Measurements from ENCODE around the gene MYLK. TPM values are rescaled to one million over a fixed set of nuclear protein-coding genes. Genes with fewer than 3 reads are reported as not detected.

MYLK gene
- total and polyA plus RNA-seq, 3 experiments from 2014 or later, result 0.09 to 0.10 TPM; not detected in 1

DNA sequence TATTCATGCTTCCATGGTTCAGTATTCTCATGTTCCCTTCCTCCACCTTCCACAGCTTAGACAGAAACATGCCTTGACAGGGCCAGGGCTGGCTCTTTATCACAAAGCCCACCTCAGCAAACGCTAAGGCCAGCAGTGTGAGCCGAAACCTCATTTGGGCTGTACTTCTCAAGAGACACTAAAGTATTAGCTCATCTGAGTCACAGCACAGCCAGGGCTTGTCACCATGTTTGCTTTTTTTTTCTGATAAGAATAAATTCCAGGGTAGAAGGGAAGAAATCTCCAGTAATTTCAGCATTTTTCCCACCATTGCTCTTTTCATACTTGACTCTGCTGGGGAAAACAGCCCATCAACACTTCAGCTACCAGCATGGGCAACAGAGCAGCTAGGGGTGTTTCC is 95.4 kb downstream of the MYLK start:
- no peak for DNase-seq
- Histone ChIP-seq H3K27me3 (ENCODE audit: insufficient read depth, low read length, poor library complexity, severe bottlenecking) (no peaks in the 10 kb centered on the region), H3K27ac (ENCODE audit: low read depth, low read length) (no peak overlapping the region), H3K36me3 (ENCODE audit: insufficient read depth, low read length) (no peaks in the 10 kb centered on the region), H3K4me1 (ENCODE audit: insufficient read depth, low read length) (no peaks in the 10 kb centered on the region), H3K4me3 (ENCODE audit: low read length) (no peak overlapping the region), H3K9me3 (ENCODE audit: low read length) (no peaks in the 10 kb centered on the region)
- Mint-ChIP-seq H3K27ac (no peak overlapping the region), H3K36me3 (peaks cover 0 to 1% (median 0%) of the 10 kb centered on the region in 3 donors), H3K4me3 (no peak overlapping the region), H3K9me3 (no peaks in the 10 kb centered on the region), H3K27me3 (peaks cover 10 to 22% of the 10 kb centered on the region in 2 donors), H3K4me1 (no peaks in the 10 kb centered on the region)
- ChIA-PET CTCF (no interaction called here), POLR2A (no interaction called here)

DNA sequence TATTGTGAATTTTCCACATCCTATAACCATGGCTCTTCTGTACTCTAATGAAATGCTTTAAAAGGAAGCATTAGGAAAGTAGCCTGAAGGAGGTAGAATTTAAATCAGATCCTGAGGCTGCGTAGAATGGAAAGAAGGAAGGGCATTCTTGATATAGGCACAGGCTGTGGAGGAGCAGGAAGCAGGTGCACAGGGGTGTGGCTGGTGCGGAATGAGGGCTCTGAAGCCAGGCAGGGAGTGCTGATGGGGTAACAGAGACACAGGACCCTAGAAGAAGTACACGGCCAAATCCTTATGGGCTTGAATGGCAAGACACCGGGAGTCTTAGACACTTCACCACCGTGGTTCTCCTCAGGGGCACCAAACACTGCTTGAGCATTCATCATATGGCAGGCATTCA is 97.0 kb downstream of the MYLK start:
- ChIA-PET POLR2A (no interaction called here), CTCF (no interaction called here)
- Mint-ChIP-seq H3K36me3 (peaks cover 0 to 1% (median 0%) of the 10 kb centered on the region in 3 donors), H3K4me3 (no peak overlapping the region), H3K27ac (no peak overlapping the region), H3K27me3 (peaks cover 6 to 7% of the 10 kb centered on the region in 2 donors), H3K9me3 (no peaks in the 10 kb centered on the region), H3K4me1 (no peaks in the 10 kb centered on the region)
- no peaks in the 10 kb centered on the region for H3K27me3 ChIP-seq (ENCODE audit: insufficient read depth, low read length, poor library complexity, severe bottlenecking)
- H3K4me1 ChIP-seq (ENCODE audit: insufficient read depth, low read length), result no peaks in the 10 kb centered on the region
- no peaks in the 10 kb centered on the region for H3K36me3 ChIP-seq (ENCODE audit: insufficient read depth, low read length)
- H3K4me3 ChIP-seq (ENCODE audit: low read length), result no peak overlapping the region
- DNase-seq, result no peak
- no peak overlapping the region for H3K27ac ChIP-seq (ENCODE audit: low read depth, low read length)
- H3K9me3 ChIP-seq (ENCODE audit: low read length), result no peaks in the 10 kb centered on the region

DNA sequence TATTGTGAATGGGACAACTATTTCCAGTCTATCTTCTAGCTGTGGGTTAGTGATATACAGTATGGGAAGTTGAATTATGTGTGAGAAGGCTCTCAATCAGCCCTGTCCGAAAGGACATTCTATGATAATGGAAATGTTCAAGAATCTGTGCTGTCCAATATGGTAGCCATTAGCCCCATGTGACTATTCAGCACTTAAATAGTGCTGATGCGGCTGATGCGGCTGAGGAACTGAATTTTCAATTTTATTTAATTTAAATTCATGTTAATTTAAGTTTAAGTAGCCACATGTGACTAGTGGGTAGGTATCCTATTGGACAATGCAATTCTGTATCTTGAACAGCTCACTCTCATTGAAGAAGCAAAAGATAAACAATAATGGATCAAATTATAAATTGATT is 98.5 kb downstream of the MYLK start:
- Mint-ChIP-seq H3K27me3 (peaks cover 4 to 10% of the 10 kb centered on the region in 2 donors), H3K9me3 (no peaks in the 10 kb centered on the region), H3K27ac (no peak overlapping the region), H3K4me3 (no peak overlapping the region), H3K36me3 (peaks cover 0 to 1% (median 0%) of the 10 kb centered on the region in 3 donors), H3K4me1 (no peaks in the 10 kb centered on the region)
- ChIA-PET POLR2A (no interaction called here), CTCF (no interaction called here)
- no peaks in the 10 kb centered on the region for H3K27me3 ChIP-seq (ENCODE audit: insufficient read depth, low read length, poor library complexity, severe bottlenecking)
- H3K36me3 ChIP-seq (ENCODE audit: insufficient read depth, low read length), result no peaks in the 10 kb centered on the region
- H3K4me3 ChIP-seq (ENCODE audit: low read length), result no peak overlapping the region
- H3K4me1 ChIP-seq (ENCODE audit: insufficient read depth, low read length), result no peaks in the 10 kb centered on the region
- no peak overlapping the region for H3K27ac ChIP-seq (ENCODE audit: low read depth, low read length)
- no peaks in the 10 kb centered on the region for H3K9me3 ChIP-seq (ENCODE audit: low read length)
- DNase-seq, result no peak

DNA sequence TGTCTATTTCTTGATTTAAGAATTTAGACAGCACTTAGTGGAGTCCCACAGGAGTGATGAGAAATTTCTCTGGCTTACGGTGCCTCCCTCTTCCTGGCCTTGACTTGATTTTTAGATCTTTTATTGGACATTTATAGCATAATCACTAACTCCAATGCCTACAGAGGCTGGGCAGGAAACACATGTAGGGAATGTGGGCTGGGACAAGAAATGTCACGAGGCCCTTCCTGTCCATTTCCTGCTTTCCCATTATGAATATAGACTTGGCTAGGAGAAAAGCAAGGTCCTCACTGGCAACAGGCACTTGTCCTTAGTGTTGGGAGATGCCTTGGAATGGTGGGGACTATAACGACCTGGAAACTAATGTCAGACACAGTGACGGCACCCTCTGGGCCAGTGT is 100.3 kb downstream of the MYLK start:
- Histone ChIP-seq H3K27ac (ENCODE audit: low read depth, low read length) (no peak overlapping the region), H3K9me3 (ENCODE audit: low read length) (no peaks in the 10 kb centered on the region), H3K4me1 (ENCODE audit: insufficient read depth, low read length) (no peaks in the 10 kb centered on the region), H3K27me3 (ENCODE audit: insufficient read depth, low read length, poor library complexity, severe bottlenecking) (no peaks in the 10 kb centered on the region), H3K36me3 (ENCODE audit: insufficient read depth, low read length) (no peaks in the 10 kb centered on the region), H3K4me3 (ENCODE audit: low read length) (no peak overlapping the region)
- ChIA-PET CTCF (no interaction called here), POLR2A (no interaction called here)
- DNase-seq, result no peak
- Mint-ChIP-seq H3K27ac (no peak overlapping the region), H3K9me3 (no peaks in the 10 kb centered on the region), H3K4me1 (no peaks in the 10 kb centered on the region), H3K27me3 (peaks cover 2 to 13% of the 10 kb centered on the region in 2 donors), H3K4me3 (no peak overlapping the region), H3K36me3 (no peaks in the 10 kb centered on the region)

DNA sequence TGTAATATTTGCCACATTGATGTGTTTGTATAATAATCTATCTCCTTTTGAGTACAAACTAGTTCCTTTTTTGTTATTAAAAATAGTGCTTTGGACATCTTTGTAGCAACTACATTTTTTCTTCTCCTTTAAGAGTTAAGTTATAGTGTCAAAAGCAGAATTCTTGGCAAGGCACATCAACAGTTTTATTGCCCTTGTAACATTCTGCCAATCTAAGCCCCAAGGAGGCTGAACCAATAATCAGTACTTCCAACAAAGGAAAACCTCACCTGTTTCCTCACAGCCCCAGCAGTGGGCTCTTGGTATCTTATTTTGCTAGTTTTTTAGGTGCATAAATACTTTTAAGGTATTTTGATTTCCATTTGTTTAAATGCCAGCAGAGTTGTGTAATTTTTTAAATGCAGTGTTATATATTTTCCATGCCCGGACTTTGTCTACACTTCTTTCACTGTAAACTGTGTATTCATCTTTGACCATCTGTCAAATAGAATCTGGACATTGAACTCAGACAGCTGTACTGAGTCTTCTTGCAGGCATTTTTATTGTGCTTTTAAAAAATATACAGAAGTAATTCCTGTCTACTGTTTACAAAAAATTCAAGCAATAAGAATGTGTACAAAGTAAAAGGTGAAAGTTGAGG is 101.0 kb downstream of the MYLK start:
- H3K4me1 Mint-ChIP-seq, result no peaks in the 10 kb centered on the region
- H3K9me3 ChIP-seq (ENCODE audit: low read length), result no peaks in the 10 kb centered on the region
- CTCF ChIA-PET, result no interaction called here
- no peak overlapping the region for H3K4me3 ChIP-seq (ENCODE audit: low read length)
- H3K36me3 ChIP-seq (ENCODE audit: insufficient read depth, low read length), result no peaks in the 10 kb centered on the region
- H3K4me1 ChIP-seq (ENCODE audit: insufficient read depth, low read length), result no peaks in the 10 kb centered on the region
- no peaks in the 10 kb centered on the region for H3K9me3 Mint-ChIP-seq
- no peak overlapping the region for H3K27ac ChIP-seq (ENCODE audit: low read depth, low read length)
- no peak overlapping the region for H3K27ac Mint-ChIP-seq
- H3K36me3 Mint-ChIP-seq, result no peaks in the 10 kb centered on the region
- no peak for DNase-seq
- no peaks in the 10 kb centered on the region for H3K27me3 ChIP-seq (ENCODE audit: insufficient read depth, low read length, poor library complexity, severe bottlenecking)
- peaks cover 1 to 14% of the 10 kb centered on the region in 2 donors for H3K27me3 Mint-ChIP-seq
- POLR2A ChIA-PET, result no interaction called here
- no peak overlapping the region for H3K4me3 Mint-ChIP-seq

DNA sequence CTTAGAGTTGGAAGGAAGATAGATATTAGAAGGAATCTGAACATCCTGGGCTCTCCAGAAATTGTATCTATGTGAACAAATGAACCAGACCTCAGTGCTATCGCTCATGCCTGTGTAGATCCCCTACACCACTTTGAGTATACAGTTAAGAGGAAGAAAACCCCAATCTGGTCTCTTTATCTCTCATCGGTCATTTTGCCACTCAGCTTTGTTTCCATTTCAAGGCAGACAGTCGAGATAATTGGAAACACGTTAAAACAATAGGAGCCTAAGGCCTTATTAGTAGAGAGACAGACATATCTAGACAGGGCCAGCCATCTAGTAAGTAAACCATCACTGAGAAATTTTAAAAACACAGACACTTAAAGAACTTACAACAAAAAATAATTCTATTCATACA is 101.6 kb downstream of the MYLK start:
- no peak overlapping the region for H3K4me3 ChIP-seq (ENCODE audit: low read length)
- H3K9me3 ChIP-seq (ENCODE audit: low read length), result no peaks in the 10 kb centered on the region
- H3K9me3 Mint-ChIP-seq, result no peaks in the 10 kb centered on the region
- no peaks in the 10 kb centered on the region for H3K36me3 ChIP-seq (ENCODE audit: insufficient read depth, low read length)
- H3K27me3 Mint-ChIP-seq, result peaks cover 1 to 19% of the 10 kb centered on the region in 2 donors
- POLR2A ChIA-PET, result no interaction called here
- no peaks in the 10 kb centered on the region for H3K4me1 ChIP-seq (ENCODE audit: insufficient read depth, low read length)
- no peak overlapping the region for H3K4me3 Mint-ChIP-seq
- no peaks in the 10 kb centered on the region for H3K4me1 Mint-ChIP-seq
- no peak overlapping the region for H3K27ac Mint-ChIP-seq
- no peaks in the 10 kb centered on the region for H3K27me3 ChIP-seq (ENCODE audit: insufficient read depth, low read length, poor library complexity, severe bottlenecking)
- no peak overlapping the region for H3K27ac ChIP-seq (ENCODE audit: low read depth, low read length)
- H3K36me3 Mint-ChIP-seq, result no peaks in the 10 kb centered on the region
- no peak for DNase-seq
- CTCF ChIA-PET, result no interaction called here

DNA sequence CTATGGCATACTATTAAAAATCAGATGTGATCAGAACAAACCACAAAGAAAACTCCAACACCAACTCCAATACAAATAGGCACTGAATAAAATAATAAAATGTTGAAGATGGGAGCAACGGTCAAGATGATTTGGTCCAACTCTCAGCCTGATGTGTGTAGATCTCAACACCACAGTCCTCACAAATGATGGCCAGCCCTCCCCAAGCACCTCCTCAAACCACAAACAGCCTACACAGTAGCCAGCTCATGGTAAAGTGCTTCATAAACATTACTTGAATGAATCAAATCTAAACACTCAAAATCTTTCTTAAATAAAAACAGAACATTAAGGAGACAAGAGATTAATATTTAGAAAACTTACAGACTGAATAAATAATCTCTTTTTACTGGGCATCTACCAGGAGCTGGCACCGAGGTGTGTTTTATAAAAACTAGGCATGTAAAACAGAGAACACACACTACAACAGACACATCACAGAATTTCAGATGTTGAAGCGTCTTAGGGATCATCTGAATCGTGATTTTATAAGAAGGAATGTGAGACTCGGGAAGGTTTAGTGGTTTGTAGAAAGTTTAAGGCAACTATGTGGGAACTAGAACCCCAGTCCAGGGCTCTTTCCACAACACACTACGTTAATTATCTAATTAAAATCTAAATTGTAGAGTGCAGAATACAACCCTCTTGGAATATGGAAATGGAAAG is 102.4 kb downstream of the MYLK start:
- Mint-ChIP-seq H3K4me3 (no peak overlapping the region), H3K9me3 (no peaks in the 10 kb centered on the region), H3K27ac (no peak overlapping the region), H3K27me3 (peaks cover 0 to 22% of the 10 kb centered on the region in 2 donors), H3K4me1 (no peaks in the 10 kb centered on the region), H3K36me3 (no peaks in the 10 kb centered on the region)
- Histone ChIP-seq H3K9me3 (ENCODE audit: low read length) (no peaks in the 10 kb centered on the region), H3K4me3 (ENCODE audit: low read length) (no peak overlapping the region), H3K4me1 (ENCODE audit: insufficient read depth, low read length) (no peaks in the 10 kb centered on the region), H3K27ac (ENCODE audit: low read depth, low read length) (no peak overlapping the region), H3K36me3 (ENCODE audit: insufficient read depth, low read length) (no peaks in the 10 kb centered on the region), H3K27me3 (ENCODE audit: insufficient read depth, low read length, poor library complexity, severe bottlenecking) (no peaks in the 10 kb centered on the region)
- ChIA-PET CTCF (no interaction called here), POLR2A (no interaction called here)
- no peak for DNase-seq

DNA sequence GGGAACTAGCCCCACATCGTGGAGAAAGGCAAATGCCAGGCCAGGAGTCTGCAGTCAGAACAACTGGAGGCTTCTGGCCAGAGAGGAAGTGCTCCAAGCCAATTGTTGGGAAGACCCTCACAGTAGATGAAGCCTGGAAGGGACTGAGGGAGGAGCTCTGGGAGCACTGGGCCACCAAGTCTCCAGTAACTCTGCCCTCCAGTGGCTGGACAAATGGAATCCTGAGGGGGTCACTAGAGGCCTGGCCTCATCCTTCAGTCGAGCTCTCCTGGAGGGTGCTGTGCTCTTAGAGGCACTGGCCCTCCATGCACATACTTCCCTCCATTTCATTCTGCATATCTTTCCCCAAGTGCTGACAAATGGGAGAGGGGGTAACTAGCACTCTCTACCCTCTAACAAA is 103.0 kb downstream of the MYLK start:
- Histone ChIP-seq H3K36me3 (ENCODE audit: insufficient read depth, low read length) (no peaks in the 10 kb centered on the region), H3K27me3 (ENCODE audit: insufficient read depth, low read length, poor library complexity, severe bottlenecking) (no peaks in the 10 kb centered on the region), H3K9me3 (ENCODE audit: low read length) (no peaks in the 10 kb centered on the region), H3K27ac (ENCODE audit: low read depth, low read length) (no peak overlapping the region), H3K4me3 (ENCODE audit: low read length) (no peak overlapping the region), H3K4me1 (ENCODE audit: insufficient read depth, low read length) (no peaks in the 10 kb centered on the region)
- no peak for DNase-seq
- Mint-ChIP-seq H3K27me3 (peaks cover 0 to 22% of the 10 kb centered on the region in 2 donors), H3K4me1 (no peaks in the 10 kb centered on the region), H3K27ac (no peak overlapping the region), H3K4me3 (no peak overlapping the region), H3K9me3 (no peaks in the 10 kb centered on the region), H3K36me3 (no peaks in the 10 kb centered on the region)
- POLR2A ChIA-PET, result no interaction called here
- CTCF ChIA-PET, result no interaction called here
